ENCODE measurements around the gene PI4K2B.

GRCh38 chr4:25302626-25303025 lies 68.8 kb downstream of the PI4K2B start:
- no peak for TF ChIP-seq CTCF (optimal IDR thresholded peaks at IDR 0.05 in 1 of 3, IDR thresholded peaks at IDR 0.05 in 1 of 3, conservative IDR thresholded peaks at IDR 0.05 in 1 of 3; ENCODE audit: extremely low read depth in 1 of 3, insufficient read depth in 2 of 3, low read length in 3 of 3)
- TF ChIP-seq EZH2 (IDR thresholded peaks at IDR 0.05; ENCODE audit: low read length), result no peak

Measured in keratinocyte (primary cell).